ENCODE measurements around the gene ABCA4. TPM values are rescaled to one million over a fixed set of nuclear protein-coding genes. Genes with fewer than 3 reads are reported as not detected.

The ABCA4 gene
- total RNA-seq, 1 experiment from 2014 or later: 0.09 TPM

DNA sequence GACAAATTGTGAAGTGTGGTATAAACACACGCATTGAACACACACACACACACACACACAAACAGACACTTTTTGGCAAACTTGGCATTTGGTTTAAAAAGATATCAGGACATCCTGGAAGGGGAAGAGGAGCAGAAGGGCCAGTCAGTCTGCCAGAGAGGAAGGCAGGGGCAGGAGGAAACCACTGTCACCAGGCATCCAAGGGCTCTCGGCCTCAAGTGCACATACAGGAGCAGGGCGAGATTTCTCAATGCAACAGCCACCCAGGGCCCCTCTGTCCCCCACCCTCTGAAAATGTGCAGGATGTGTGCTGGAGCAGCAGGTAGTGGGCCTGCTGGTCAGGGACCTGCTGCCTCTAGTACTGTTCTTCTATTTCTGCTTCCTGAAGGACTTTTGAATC lies 71.2 kb downstream of the ABCA4 start (continued):
- no peak for TF ChIP-seq ELF4 (CRISPR knock-in tag; IDR thresholded peaks at IDR 0.05; ENCODE audit: low read depth)
- TF ChIP-seq, protein P1, sequence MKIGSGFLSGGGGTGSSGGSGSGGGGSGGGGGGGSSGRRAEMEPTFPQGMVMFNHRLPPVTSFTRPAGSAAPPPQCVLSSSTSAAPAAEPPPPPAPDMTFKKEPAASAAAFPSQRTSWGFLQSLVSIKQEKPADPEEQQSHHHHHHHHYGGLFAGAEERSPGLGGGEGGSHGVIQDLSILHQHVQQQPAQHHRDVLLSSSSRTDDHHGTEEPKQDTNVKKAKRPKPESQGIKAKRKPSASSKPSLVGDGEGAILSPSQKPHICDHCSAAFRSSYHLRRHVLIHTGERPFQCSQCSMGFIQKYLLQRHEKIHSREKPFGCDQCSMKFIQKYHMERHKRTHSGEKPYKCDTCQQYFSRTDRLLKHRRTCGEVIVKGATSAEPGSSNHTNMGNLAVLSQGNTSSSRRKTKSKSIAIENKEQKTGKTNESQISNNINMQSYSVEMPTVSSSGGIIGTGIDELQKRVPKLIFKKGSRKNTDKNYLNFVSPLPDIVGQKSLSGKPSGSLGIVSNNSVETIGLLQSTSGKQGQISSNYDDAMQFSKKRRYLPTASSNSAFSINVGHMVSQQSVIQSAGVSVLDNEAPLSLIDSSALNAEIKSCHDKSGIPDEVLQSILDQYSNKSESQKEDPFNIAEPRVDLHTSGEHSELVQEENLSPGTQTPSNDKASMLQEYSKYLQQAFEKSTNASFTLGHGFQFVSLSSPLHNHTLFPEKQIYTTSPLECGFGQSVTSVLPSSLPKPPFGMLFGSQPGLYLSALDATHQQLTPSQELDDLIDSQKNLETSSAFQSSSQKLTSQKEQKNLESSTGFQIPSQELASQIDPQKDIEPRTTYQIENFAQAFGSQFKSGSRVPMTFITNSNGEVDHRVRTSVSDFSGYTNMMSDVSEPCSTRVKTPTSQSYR (CRISPR knock-in tag; IDR thresholded peaks at IDR 0.05): no peak

- peaks cover 2% of the 10 kb centered on the region; the same call in 1 of the 2 replicates for H3K27me3 Mint-ChIP-seq (ENCODE audit: low read depth)
- CTCF ChIA-PET: interaction anchor here (1.5 to 6.1 kb wide), 5 partner anchors 9 to 284 kb away, joined by 4 to 175 read pairs (median 8); no protein-coding TSS in a partner anchor
- H3K4me1 Mint-ChIP-seq: peaks cover 50% of the 10 kb centered on the region
- H3K36me3 Mint-ChIP-seq: no peaks in the 10 kb centered on the region
- peak overlapping the region; percentile 48; the same call in 1 of the 2 replicates for H3K27ac Mint-ChIP-seq
- DNase-seq (ENCODE audit: low spot score) (no peak), ATAC-seq (peak; percentile 58)
- 0 out of 2 replicates have a peak, but pooled peaks cover 3% of the 10 kb centered on the region for H3K9me3 Mint-ChIP-seq
- no peak overlapping the region for H3K4me3 Mint-ChIP-seq
- TF ChIP-seq NFYB (CRISPR knock-in tag; conservative IDR thresholded peaks at IDR 0.05; ENCODE audit: low read depth) (0 out of 2 replicates have a peak, but pooled peaks have one; percentile 20), ZNF263 (CRISPR knock-in tag; IDR thresholded peaks at IDR 0.05; ENCODE audit: low read depth) (no peak)
- POLR2A ChIA-PET: interaction anchor here (0.5 to 1.2 kb wide), 2 partner anchors 184 to 189 kb away, joined by 3 to 4 read pairs; partner anchors contain the start of gene ARHGAP29
These were observed 72.4 kb downstream of the ABCA4 start for GRCh38 chr1:94048413-94049164.

GRCh38 chr1:94047949-94048348 lies 73.0 kb downstream of the ABCA4 start:
- ATAC-seq (no peak), DNase-seq (ENCODE audit: low spot score) (no peak)
- no peaks in the 10 kb centered on the region; the same call in 1 of the 2 replicates for H3K27me3 Mint-ChIP-seq (ENCODE audit: low read depth)
- ChIA-PET CTCF (interaction anchor here (1.5 to 6.1 kb wide), 4 partner anchors 8 to 285 kb away, joined by 6 to 175 read pairs (median 13); no protein-coding TSS in a partner anchor), POLR2A (no interaction called here)
- H3K36me3 Mint-ChIP-seq: no peaks in the 10 kb centered on the region
- no peak for TF ChIP-seq ELF4 (CRISPR knock-in tag; IDR thresholded peaks at IDR 0.05; ENCODE audit: low read depth)
- TF ChIP-seq NR1H2 (CRISPR knock-in tag; IDR thresholded peaks at IDR 0.05): no peak
- no peak for TF ChIP-seq ATF2 (CRISPR knock-in tag; IDR thresholded peaks at IDR 0.05; ENCODE audit: borderline replicate concordance, low read depth)
- H3K4me3 Mint-ChIP-seq: no peak overlapping the region
- H3K27ac Mint-ChIP-seq: no peak overlapping the region
- H3K9me3 Mint-ChIP-seq: no peaks in the 10 kb centered on the region
- H3K4me1 Mint-ChIP-seq: peaks cover 50% of the 10 kb centered on the region

DNA sequence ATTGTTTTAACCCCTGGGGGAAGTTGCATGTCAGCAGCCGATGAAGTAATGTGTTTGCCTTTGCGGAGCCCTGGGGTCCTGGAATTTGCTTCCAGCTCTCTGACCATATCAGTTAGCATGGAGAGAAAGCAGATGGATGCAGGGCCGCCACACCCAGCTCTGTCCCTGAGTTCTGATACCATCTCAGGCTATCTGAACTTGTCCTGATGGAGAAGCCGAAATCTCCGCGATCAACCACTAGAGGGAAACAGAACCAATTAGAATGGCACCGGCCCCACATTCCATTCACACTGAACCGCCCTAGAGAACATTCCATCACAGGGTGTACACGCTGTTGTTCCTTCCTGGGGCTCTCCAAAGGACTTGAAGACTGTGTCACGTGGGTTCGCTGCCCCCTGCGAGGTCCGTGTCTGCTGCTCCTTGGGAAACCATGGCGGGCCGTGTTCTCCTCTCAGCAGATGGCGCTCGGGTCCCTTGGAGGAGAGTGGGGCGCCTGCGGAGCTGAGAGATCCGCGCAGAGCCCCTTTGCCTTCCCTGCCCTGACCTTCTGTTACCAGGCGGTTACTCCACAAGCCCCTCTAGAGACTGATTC lies 75.4 kb downstream of the ABCA4 start:
- no peaks in the 10 kb centered on the region for H3K36me3 Mint-ChIP-seq
- peaks cover 30% of the 10 kb centered on the region for H3K4me1 Mint-ChIP-seq
- H3K27ac Mint-ChIP-seq: no peak overlapping the region
- ChIA-PET CTCF (interaction anchor here (0.5 to 6.1 kb wide), 45 partner anchors 8 to 418 kb away, joined by 3 to 175 read pairs (median 4); partner anchors contain the start of gene ARHGAP29), POLR2A (interaction anchor here (0.7 kb wide), 1 partner anchor 285 kb away, joined by 3 read pairs; no protein-coding TSS in a partner anchor)
- H3K27me3 Mint-ChIP-seq (ENCODE audit: low read depth): no peaks in the 10 kb centered on the region
- ATAC-seq (peak; percentile 85), DNase-seq (ENCODE audit: low spot score) (peak; percentile 90)
- peak overlapping the region; percentile 52 for H3K4me3 Mint-ChIP-seq
- H3K9me3 Mint-ChIP-seq: no peaks in the 10 kb centered on the region
- TF ChIP-seq ZNF121 (CRISPR knock-in tag; IDR thresholded peaks at IDR 0.05): 0 out of 2 replicates have a peak, but pooled peaks have one; percentile 7
- TF ChIP-seq TEAD1 (CRISPR knock-in tag; IDR thresholded peaks at IDR 0.05): peak; percentile 73; the same call in 1 of the 2 replicates
- no peak for TF ChIP-seq SP1 (CRISPR knock-in tag; conservative IDR thresholded peaks at IDR 0.05)
- peak; percentile 91 for TF ChIP-seq USF1 (CRISPR knock-in tag; IDR thresholded peaks at IDR 0.05)
- TF ChIP-seq, protein P2, sequence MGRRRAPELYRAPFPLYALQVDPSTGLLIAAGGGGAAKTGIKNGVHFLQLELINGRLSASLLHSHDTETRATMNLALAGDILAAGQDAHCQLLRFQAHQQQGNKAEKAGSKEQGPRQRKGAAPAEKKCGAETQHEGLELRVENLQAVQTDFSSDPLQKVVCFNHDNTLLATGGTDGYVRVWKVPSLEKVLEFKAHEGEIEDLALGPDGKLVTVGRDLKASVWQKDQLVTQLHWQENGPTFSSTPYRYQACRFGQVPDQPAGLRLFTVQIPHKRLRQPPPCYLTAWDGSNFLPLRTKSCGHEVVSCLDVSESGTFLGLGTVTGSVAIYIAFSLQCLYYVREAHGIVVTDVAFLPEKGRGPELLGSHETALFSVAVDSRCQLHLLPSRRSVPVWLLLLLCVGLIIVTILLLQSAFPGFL (CRISPR knock-in tag; IDR thresholded peaks at IDR 0.05; ENCODE audit: borderline replicate concordance): no peak
- no peak for TF ChIP-seq GRHL2 (CRISPR knock-in tag; IDR thresholded peaks at IDR 0.05; ENCODE audit: insufficient replicate concordance, severe bottlenecking)
- no peak for TF ChIP-seq TEAD4 (CRISPR knock-in tag; IDR thresholded peaks at IDR 0.05)
- TF ChIP-seq, protein P3, sequence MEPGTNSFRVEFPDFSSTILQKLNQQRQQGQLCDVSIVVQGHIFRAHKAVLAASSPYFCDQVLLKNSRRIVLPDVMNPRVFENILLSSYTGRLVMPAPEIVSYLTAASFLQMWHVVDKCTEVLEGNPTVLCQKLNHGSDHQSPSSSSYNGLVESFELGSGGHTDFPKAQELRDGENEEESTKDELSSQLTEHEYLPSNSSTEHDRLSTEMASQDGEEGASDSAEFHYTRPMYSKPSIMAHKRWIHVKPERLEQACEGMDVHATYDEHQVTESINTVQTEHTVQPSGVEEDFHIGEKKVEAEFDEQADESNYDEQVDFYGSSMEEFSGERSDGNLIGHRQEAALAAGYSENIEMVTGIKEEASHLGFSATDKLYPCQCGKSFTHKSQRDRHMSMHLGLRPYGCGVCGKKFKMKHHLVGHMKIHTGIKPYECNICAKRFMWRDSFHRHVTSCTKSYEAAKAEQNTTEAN (CRISPR knock-in tag; IDR thresholded peaks at IDR 0.05): no peak
- TF ChIP-seq USF2 (CRISPR knock-in tag; IDR thresholded peaks at IDR 0.05): peak; percentile 91
- TF ChIP-seq SMAD3 (CRISPR knock-in tag; IDR thresholded peaks at IDR 0.05; ENCODE audit: borderline replicate concordance): no peak
- TF ChIP-seq ELF4 (CRISPR knock-in tag; IDR thresholded peaks at IDR 0.05; ENCODE audit: low read depth): no peak
- no peak for TF ChIP-seq NR1H2 (CRISPR knock-in tag; IDR thresholded peaks at IDR 0.05)

Data from WTC11 (cell line).